ENCODE data around the gene SHC3.

Gene SHC3

GRCh38 chr9:88995200-88995577 is 183.4 kb downstream of the SHC3 start:
- ChIA-PET CTCF (no interaction called here), POLR2A (no interaction called here)
- TF ChIP-seq SUZ12 (IDR thresholded peaks at IDR 0.05) (no peak), CTBP1 (IDR thresholded peaks at IDR 0.05; ENCODE audit: borderline replicate concordance) (no peak), FOXK2 (IDR thresholded peaks at IDR 0.05) (no peak), FOXM1 (IDR thresholded peaks at IDR 0.05; ENCODE audit: borderline replicate concordance) (no peak), ARNT (IDR thresholded peaks at IDR 0.05) (no peak), HDGF (IDR thresholded peaks at IDR 0.05; ENCODE audit: borderline replicate concordance) (no peak), LEF1 (IDR thresholded peaks at IDR 0.05; ENCODE audit: borderline replicate concordance) (no peak), ZNF384 (IDR thresholded peaks at IDR 0.05) (no peak), NFRKB (IDR thresholded peaks at IDR 0.05) (no peak), L3MBTL2 (conservative IDR thresholded peaks at IDR 0.05) (no peak), FOXA1 (IDR thresholded peaks at IDR 0.05) (no peak), SP1 (IDR thresholded peaks at IDR 0.05) (no peak), BHLHE40 (IDR thresholded peaks at IDR 0.05; ENCODE audit: borderline replicate concordance) (no peak), TARDBP (IDR thresholded peaks at IDR 0.05) (no peak), PKNOX1 (IDR thresholded peaks at IDR 0.05) (no peak), ELF4 (IDR thresholded peaks at IDR 0.05) (no peak)

GRCh38 chr9:88994469-88995199 is 184.0 kb downstream of the SHC3 start:
- TF ChIP-seq NFRKB (IDR thresholded peaks at IDR 0.05): no peak
- TF ChIP-seq BHLHE40 (IDR thresholded peaks at IDR 0.05; ENCODE audit: borderline replicate concordance): no peak
- TF ChIP-seq ARNT (IDR thresholded peaks at IDR 0.05): no peak
- no peak for TF ChIP-seq L3MBTL2 (conservative IDR thresholded peaks at IDR 0.05)
- TF ChIP-seq HDGF (IDR thresholded peaks at IDR 0.05; ENCODE audit: borderline replicate concordance): no peak
- TF ChIP-seq ZNF384 (IDR thresholded peaks at IDR 0.05): no peak
- no peak for TF ChIP-seq ELF4 (IDR thresholded peaks at IDR 0.05)
- TF ChIP-seq SUZ12 (IDR thresholded peaks at IDR 0.05): no peak
- no peak for TF ChIP-seq FOXA1 (IDR thresholded peaks at IDR 0.05)
- no peak for TF ChIP-seq LEF1 (IDR thresholded peaks at IDR 0.05; ENCODE audit: borderline replicate concordance)
- no peak for TF ChIP-seq FOXM1 (IDR thresholded peaks at IDR 0.05; ENCODE audit: borderline replicate concordance)
- no peak for TF ChIP-seq SP1 (IDR thresholded peaks at IDR 0.05)
- no peak for TF ChIP-seq TARDBP (IDR thresholded peaks at IDR 0.05)
- ChIA-PET POLR2A (no interaction called here), CTCF (no interaction called here)
- DNase-seq (ENCODE audit: extremely low spot score): no peak

More at GRCh38 chr9:88995200-88995577, 183.4 kb downstream of the SHC3 start:
- DNase-seq (ENCODE audit: extremely low spot score): no peak

- POLR2A ChIA-PET: no interaction called here
- DNase-seq (ENCODE audit: extremely low spot score): no peak
- CTCF ChIA-PET: no interaction called here
- no peak for TF ChIP-seq NFRKB (IDR thresholded peaks at IDR 0.05)
- no peak for TF ChIP-seq FOXM1 (IDR thresholded peaks at IDR 0.05; ENCODE audit: borderline replicate concordance)
- TF ChIP-seq SP1 (IDR thresholded peaks at IDR 0.05): no peak
- no peak for TF ChIP-seq FOXA1 (IDR thresholded peaks at IDR 0.05)
- no peak for TF ChIP-seq HDGF (IDR thresholded peaks at IDR 0.05; ENCODE audit: borderline replicate concordance)
- TF ChIP-seq LEF1 (IDR thresholded peaks at IDR 0.05; ENCODE audit: borderline replicate concordance): no peak
- no peak for TF ChIP-seq PKNOX1 (IDR thresholded peaks at IDR 0.05)
- TF ChIP-seq BHLHE40 (IDR thresholded peaks at IDR 0.05; ENCODE audit: borderline replicate concordance): no peak
- TF ChIP-seq SUZ12 (IDR thresholded peaks at IDR 0.05): no peak
- no peak for TF ChIP-seq TARDBP (IDR thresholded peaks at IDR 0.05)
- TF ChIP-seq FOXK2 (IDR thresholded peaks at IDR 0.05): no peak
- TF ChIP-seq L3MBTL2 (conservative IDR thresholded peaks at IDR 0.05): no peak
- no peak for TF ChIP-seq ZNF384 (IDR thresholded peaks at IDR 0.05)
- no peak for TF ChIP-seq CTBP1 (IDR thresholded peaks at IDR 0.05; ENCODE audit: borderline replicate concordance)
- TF ChIP-seq ELF4 (IDR thresholded peaks at IDR 0.05): no peak
- TF ChIP-seq ARNT (IDR thresholded peaks at IDR 0.05): no peak
These were observed 184.7 kb downstream of the SHC3 start for GRCh38 chr9:88993871-88994460.

- no peak for TF ChIP-seq CTBP1 (IDR thresholded peaks at IDR 0.05; ENCODE audit: borderline replicate concordance)
- TF ChIP-seq ARNT (IDR thresholded peaks at IDR 0.05): no peak
- no peak for TF ChIP-seq SUZ12 (IDR thresholded peaks at IDR 0.05)
- TF ChIP-seq TARDBP (IDR thresholded peaks at IDR 0.05): no peak
- TF ChIP-seq FOXK2 (IDR thresholded peaks at IDR 0.05): no peak
- no peak for TF ChIP-seq L3MBTL2 (conservative IDR thresholded peaks at IDR 0.05)
- TF ChIP-seq SP1 (IDR thresholded peaks at IDR 0.05): no peak
- no peak for TF ChIP-seq ELF4 (IDR thresholded peaks at IDR 0.05)
- TF ChIP-seq HDGF (IDR thresholded peaks at IDR 0.05; ENCODE audit: borderline replicate concordance): no peak
- no peak for TF ChIP-seq FOXM1 (IDR thresholded peaks at IDR 0.05; ENCODE audit: borderline replicate concordance)
- no peak for TF ChIP-seq FOXA1 (IDR thresholded peaks at IDR 0.05)
- no peak for TF ChIP-seq NFRKB (IDR thresholded peaks at IDR 0.05)
- TF ChIP-seq ZNF384 (IDR thresholded peaks at IDR 0.05): no peak
- CTCF ChIA-PET: no interaction called here
- no peak for DNase-seq (ENCODE audit: extremely low spot score)
- POLR2A ChIA-PET: no interaction called here
These were observed 185.3 kb downstream of the SHC3 start for GRCh38 chr9:88993327-88993726.

GRCh38 chr9:88992556-88992955 is 186.1 kb downstream of the SHC3 start:
- DNase-seq (ENCODE audit: extremely low spot score): no peak
- POLR2A ChIA-PET: no interaction called here
- CTCF ChIA-PET: no interaction called here
- TF ChIP-seq HDGF (IDR thresholded peaks at IDR 0.05; ENCODE audit: borderline replicate concordance) (no peak), FOXA1 (IDR thresholded peaks at IDR 0.05) (no peak), ARNT (IDR thresholded peaks at IDR 0.05) (no peak), ELF4 (IDR thresholded peaks at IDR 0.05) (no peak)
